ENCODE measurements around the gene C11orf91. TPM values are rescaled to one million over a fixed set of nuclear protein-coding genes. Genes with fewer than 3 reads are reported as not detected.

Gene C11orf91
- total and polyA plus RNA-seq, 2 of the 8 experiments (the other 6 are each of a cell fraction or from before 2014, with no cell fraction given) = not detected

- Histone ChIP-seq H2BK120ac (replicated peaks; ENCODE audit: low read depth, low read length) (no peak overlapping the region), H3K18ac (ENCODE audit: extremely low read depth, low read length) (no peak overlapping the region), H2BK5ac (ENCODE audit: low read depth, low read length) (no peak overlapping the region), H2AK5ac (ENCODE audit: low read depth, low read length) (no peak overlapping the region), H2AFZ (ENCODE audit: low read length) (no peak overlapping the region), H2BK12ac (ENCODE audit: low read depth, low read length) (no peak overlapping the region), H3K9ac (replicated peaks in 1 of 4; ENCODE audit: extremely low read depth in 1 of 4, low read depth in 3 of 4, low read length in 3 of 4) (no peak overlapping the region), H3K14ac (ENCODE audit: insufficient read length) (no peak overlapping the region), H3K4ac (replicated peaks; ENCODE audit: insufficient read length, low read depth, low read length) (no peak overlapping the region), H4K20me1 (replicated peaks in 1 of 2; ENCODE audit: control insufficient read depth in 1 of 2, insufficient read depth in 2 of 2, low read length in 2 of 2) (no peaks in the 10 kb centered on the region), H3K79me2 (ENCODE audit: control insufficient read depth in 1 of 2, insufficient read depth in 2 of 2, low read length in 2 of 2) (no peaks in the 10 kb centered on the region), H4K5ac (ENCODE audit: insufficient read length, low read depth, low read length) (no peak overlapping the region), H3K23ac (ENCODE audit: insufficient read length) (no peak overlapping the region), H3K27ac (ENCODE audit: low read depth, low read length) (no peak overlapping the region), H3K36me3 (ENCODE audit: control insufficient read depth in 2 of 4, insufficient read depth in 4 of 4, low read length in 3 of 4) (no peaks in the 10 kb centered on the region), H4K91ac (replicated peaks; ENCODE audit: insufficient read length, low read length) (no peak overlapping the region), H3K27me3 (replicated peaks in 1 of 4; ENCODE audit: control insufficient read depth in 3 of 4, extremely low read depth in 1 of 4, insufficient read depth in 3 of 4, low read length in 3 of 4) (no peaks in the 10 kb centered on the region), H3K4me3 (ENCODE audit: extremely low read depth in 1 of 4, insufficient read depth in 2 of 4, low read depth in 3 of 4, low read length in 4 of 4) (no peak overlapping the region), H3K4me2 (ENCODE audit: insufficient read depth in 1 of 2, low read depth in 2 of 2, low read length in 2 of 2) (no peak overlapping the region), H3K9me3 (ENCODE audit: insufficient read depth in 2 of 2, low read depth in 1 of 2, low read length in 1 of 2) (no peaks in the 10 kb centered on the region), H2BK20ac (ENCODE audit: low read length) (no peak overlapping the region), H3K79me1 (ENCODE audit: low read depth, low read length) (no peaks in the 10 kb centered on the region), H3K56ac (replicated peaks; ENCODE audit: insufficient read length, low read depth, low read length) (no peak overlapping the region), H3K23me2 (ENCODE audit: low read depth, low read length) (no peaks in the 10 kb centered on the region), H4K8ac (ENCODE audit: extremely low read depth, insufficient read depth, low read length) (no peak overlapping the region), H3K4me1 (replicated peaks in 1 of 4; ENCODE audit: control insufficient read depth in 3 of 4, insufficient read depth in 4 of 4, low read length in 3 of 4) (no peaks in the 10 kb centered on the region), H2BK15ac (ENCODE audit: low read length) (no peak overlapping the region)
- ChIA-PET CTCF (ENCODE audit: partially characterized antibody) (interaction anchor here (1.0 to 1.2 kb wide), 2 partner anchors 13 to 111 kb away, joined by 3 to 4 read pairs; no protein-coding TSS in a partner anchor), POLR2A (ENCODE audit: partially characterized antibody) (no interaction called here)
- DNase-seq (ENCODE audit: low read depth in 1 of 2, low spot score in 2 of 2) (no peak), FAIRE-seq (no peak)
- WGBS, 2 experiments (ENCODE audit: extremely low coverage in 1 of 2, insufficient coverage in 1 of 2, insufficient read length in 1 of 2, insufficient replicate concordance in 2 of 2, low coverage in 1 of 2, low lambda C conversion rate in 2 of 2, missing lambda C conversion rate in 1 of 2) = 61% methylated on average over 4 of the region's 4 CpGs; no CpG with 5 or more reads in 1 of the 2 experiments
- TF ChIP-seq SIX5 (IDR thresholded peaks at IDR 0.05; ENCODE audit: low read depth, low read length) = no peak
- TF ChIP-seq ASH2L (IDR thresholded peaks at IDR 0.05; ENCODE audit: low read length) = no peak
- TF ChIP-seq TAF1 (IDR thresholded peaks at IDR 0.05; ENCODE audit: low read depth, low read length) = no peak
- no peak for TF ChIP-seq SP2 (IDR thresholded peaks at IDR 0.05; ENCODE audit: low read length)
- TF ChIP-seq GABPA (IDR thresholded peaks at IDR 0.05; ENCODE audit: borderline replicate concordance, insufficient read depth, low read length) = no peak
- no peak for TF ChIP-seq EZH2 (IDR thresholded peaks at IDR 0.05; ENCODE audit: low read depth, low read length, severe bottlenecking)
- no peak for TF ChIP-seq CTBP2 (IDR thresholded peaks at IDR 0.05; ENCODE audit: borderline replicate concordance, insufficient read depth, insufficient read length, low read length)
- TF ChIP-seq HDAC6 (IDR thresholded peaks at IDR 0.05; ENCODE audit: low read depth, low read length) = no peak
Observed at GRCh38 chr11:33651555-33651954, 49.1 kb downstream of the C11orf91 start.

Measured in H1 (cell line).